Adrenal gland (tissue), 12 donors: ENCODE measurements around the gene NAP1L4. TPM values are rescaled to one million over a fixed set of nuclear protein-coding genes. Genes with fewer than 3 reads are reported as not detected.

Experiments
- DNase-seq, 7 donors: peaks; one replicate each; pipeline ENCODE4 v3.0.0-alpha.2; 2019 to 2020
- H3K27ac ChIP-seq, 5 donors: fragments of 200-600 bp; sonication (generic) in 4 of 5; 1 replicate in 3 of 5; 2 replicates in 2 of 5; pipeline versions ENCODE4 v1.5.1 to v1.8.0; 2016 to 2020; ENCODE audit warnings: mild to moderate bottlenecking in 1 of 5
- H3K27me3 ChIP-seq: fragments of 200-600 bp; 2 replicates; pipeline ENCODE4 v1.8.0; 2021
- H3K36me3 ChIP-seq, 2 donors: fragments of 200-600 bp; replicated peaks in 1 of 2; 1 replicate in 1 of 2; 2 replicates in 1 of 2; pipeline versions ENCODE4 v1.5.1 to v1.8.0; 2018 to 2022
- H3K4me1 ChIP-seq, 2 donors: fragments of 200-600 bp; replicated peaks in 1 of 2; 1 replicate in 1 of 2; 2 replicates in 1 of 2; pipeline versions ENCODE4 v1.5.1 to v1.8.0; 2018 to 2021
- H3K4me3 ChIP-seq, 4 donors: fragments of 200-600 bp; sonication (generic) in 3 of 4; one replicate each; pipeline ENCODE4 v1.5.1; 2016 to 2018
- H3K9me3 ChIP-seq, 3 donors: fragments of 200-600 bp; sonication (generic) in 1 of 3; replicated peaks in 1 of 3; 1 replicate in 2 of 3; 2 replicates in 1 of 3; pipeline versions ENCODE4 v1.5.1 to v1.8.0; 2016 to 2021
- POLR2A ChIP-seq, 2 donors: fragments of 450-650 bp; IDR thresholded peaks; one replicate each; pipeline ENCODE4 v1.6.1; 2017; ENCODE audit warnings: antibody characterized with exemption in 2 of 2, mild to moderate bottlenecking in 2 of 2, moderate library complexity in 1 of 2
- WGBS, 4 donors: extraction: QIAGEN DNeasy Blood & Tissue Kit in 2 of 4; methylation state at CpG; one replicate each; pipeline versions ENCODE4 v1.1.5 to v1.1.7; 2013 to 2017; 5-methylcytosine and 5-hydroxymethylcytosine counted together
- intact Hi-C, 2 donors: fragments of 100-400 bp; cut with DNase I; formaldehyde crosslinking; loops; one replicate each; pipeline versions ENCODE4 v1.14.1 to v1.15.0; 2022 to 2023
- polyA plus RNA-seq, 3 donors: library from polyadenylated mRNA; stranded (reverse); fragments of 200-250 nt in 2 of 3; fragments of 350-450 nt in 1 of 3; fragmentation: Illumina TruSeq in 1 of 3; extraction: RNeasy Lipid Tissue Mini Kit (QIAGEN cat#74804) in 1 of 3; gene quantifications; one replicate each; pipeline ENCODE4 v1.2.3, GENCODE V29; 2013 to 2014
- total RNA-seq, 9 donors: library from RNA; depleted of rRNA in 4 of 9; stranded (reverse); fragments of >200 nt in 4 of 9; fragments of 120-200 nt in 1 of 9; fragmentation: NEBNext Ultra II Directional in 1 of 9; extraction: Animal tissue kit (Norgen Biotek cat#: 25700) in 1 of 9; gene quantifications; one replicate each; pipeline versions ENCODE4 v1.1.0 to v1.2.4, GENCODE V29; 2013 to 2023
- TF ChIP-seq, protein P1 (sequence below), 6 experiments: fragments of 450-650 bp in 4 of 6; fragments of 200-600 bp in 2 of 6; sonication (generic) in 1 of 6; IDR thresholded peaks; 1 replicate in 5 of 6; 2 replicates in 1 of 6; pipeline versions ENCODE4 v1.5.1 to v1.8.0; 2016 to 2021; ENCODE audit warnings: antibody characterized with exemption in 6 of 6, mild to moderate bottlenecking in 2 of 6, moderate library complexity in 1 of 6
- donor health status: healthy with polysubstance abuse.
- donor health status: Bipolar disorder and iron deficiency.
- donor health status: DM: yes; HTN: yes; CAD: no.
- donor health status: DM: no; HTN: no; CAD: no.
- donor health status: DM: no; HTN: no; CAD: no.
- donor health status: DM: yes; HTN: yes; CAD: no.

Gene NAP1L4
- total and polyA plus RNA-seq, 12 donors: 39.7 to 128 (median 79.9) TPM

DNA sequence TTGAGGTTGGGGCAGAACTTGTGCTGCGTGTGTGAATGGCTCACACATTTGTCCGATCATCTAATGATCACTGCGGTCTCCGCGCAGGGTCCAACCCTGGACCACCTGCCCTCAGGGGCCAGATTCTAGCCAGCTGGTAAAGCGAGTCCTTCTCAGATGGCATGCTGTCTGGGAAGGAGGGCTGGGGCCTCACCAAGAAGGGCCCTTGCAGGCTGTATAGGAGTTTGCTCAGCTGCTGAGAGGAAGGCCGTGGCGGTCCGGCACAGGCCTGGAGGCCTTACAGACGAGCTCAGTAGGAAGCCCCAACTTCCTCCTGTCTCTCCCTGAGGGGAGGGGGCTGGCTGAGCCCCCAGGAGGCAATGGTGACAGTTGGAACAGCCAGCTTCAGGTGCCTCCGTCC, 76.7 kb downstream of the NAP1L4 start:
- 84 to 91% (median 88%) methylated on average over 6 to 11 of the region's 11 CpGs for WGBS, 4 donors
- no peak for DNase-seq
- no peak overlapping the region for H3K4me3 ChIP-seq
- H3K27ac ChIP-seq: no peak overlapping the region
- H3K27me3 ChIP-seq: no peaks in the 10 kb centered on the region
- no peak for TF ChIP-seq POLR2A (IDR thresholded peaks at IDR 0.05)
- TF ChIP-seq, protein P1, sequence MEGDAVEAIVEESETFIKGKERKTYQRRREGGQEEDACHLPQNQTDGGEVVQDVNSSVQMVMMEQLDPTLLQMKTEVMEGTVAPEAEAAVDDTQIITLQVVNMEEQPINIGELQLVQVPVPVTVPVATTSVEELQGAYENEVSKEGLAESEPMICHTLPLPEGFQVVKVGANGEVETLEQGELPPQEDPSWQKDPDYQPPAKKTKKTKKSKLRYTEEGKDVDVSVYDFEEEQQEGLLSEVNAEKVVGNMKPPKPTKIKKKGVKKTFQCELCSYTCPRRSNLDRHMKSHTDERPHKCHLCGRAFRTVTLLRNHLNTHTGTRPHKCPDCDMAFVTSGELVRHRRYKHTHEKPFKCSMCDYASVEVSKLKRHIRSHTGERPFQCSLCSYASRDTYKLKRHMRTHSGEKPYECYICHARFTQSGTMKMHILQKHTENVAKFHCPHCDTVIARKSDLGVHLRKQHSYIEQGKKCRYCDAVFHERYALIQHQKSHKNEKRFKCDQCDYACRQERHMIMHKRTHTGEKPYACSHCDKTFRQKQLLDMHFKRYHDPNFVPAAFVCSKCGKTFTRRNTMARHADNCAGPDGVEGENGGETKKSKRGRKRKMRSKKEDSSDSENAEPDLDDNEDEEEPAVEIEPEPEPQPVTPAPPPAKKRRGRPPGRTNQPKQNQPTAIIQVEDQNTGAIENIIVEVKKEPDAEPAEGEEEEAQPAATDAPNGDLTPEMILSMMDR (IDR thresholded peaks at IDR 0.05): no peak
- intact Hi-C loops: no loop called here
- H3K36me3 ChIP-seq: no peaks in the 10 kb centered on the region
- H3K4me1 ChIP-seq: no peaks in the 10 kb centered on the region
- no peaks in the 10 kb centered on the region for H3K9me3 ChIP-seq

DNA sequence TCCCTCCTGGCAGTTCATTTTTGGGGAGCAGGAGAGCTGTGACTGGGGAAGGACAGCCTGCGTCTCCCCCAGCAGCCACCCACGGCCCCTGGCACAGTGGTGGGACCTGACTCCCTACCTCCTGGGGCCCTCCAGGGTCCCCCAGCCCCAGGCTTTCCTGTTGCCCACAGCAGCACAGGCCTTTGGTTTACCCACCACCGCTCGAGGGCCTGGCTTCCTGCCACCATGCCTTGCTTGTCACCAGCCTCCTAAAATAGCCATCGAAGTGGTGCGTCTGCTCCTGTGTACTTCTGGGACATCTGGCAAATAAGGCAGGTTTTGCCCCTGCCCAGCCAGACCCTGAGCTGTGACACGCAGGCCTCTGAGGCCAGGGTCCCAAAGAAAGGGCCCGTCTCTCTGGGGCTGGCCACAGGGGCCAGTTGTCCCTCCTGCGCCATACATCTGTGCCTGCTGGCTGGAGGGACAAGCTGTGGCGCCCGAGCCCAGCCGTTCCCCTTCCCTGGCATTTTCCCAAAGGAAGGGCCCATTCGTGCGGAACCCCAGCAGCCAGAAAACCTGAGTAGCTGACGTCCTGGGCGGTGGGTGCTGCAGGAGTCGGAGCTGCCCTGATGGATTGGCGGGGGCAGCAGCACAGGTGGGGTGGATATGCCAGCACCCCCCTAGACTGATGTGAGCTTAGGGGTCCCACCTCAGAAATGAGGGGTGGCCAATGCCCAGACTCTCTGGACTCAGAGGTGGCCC, 77.5 kb downstream of the NAP1L4 start:
- 81 to 93% (median 85%) methylated on average over 7 to 18 of the region's 18 CpGs for WGBS, 4 donors
- no peak overlapping the region for H3K4me3 ChIP-seq
- no peaks in the 10 kb centered on the region for H3K27me3 ChIP-seq
- no peaks in the 10 kb centered on the region for H3K4me1 ChIP-seq
- no peaks in the 10 kb centered on the region for H3K36me3 ChIP-seq
- DNase-seq: no peak
- TF ChIP-seq, protein P1 (IDR thresholded peaks at IDR 0.05): no peak
- TF ChIP-seq POLR2A (IDR thresholded peaks at IDR 0.05): no peak
- H3K9me3 ChIP-seq: no peaks in the 10 kb centered on the region
- intact Hi-C loops: no loop called here
- no peak overlapping the region for H3K27ac ChIP-seq

DNA sequence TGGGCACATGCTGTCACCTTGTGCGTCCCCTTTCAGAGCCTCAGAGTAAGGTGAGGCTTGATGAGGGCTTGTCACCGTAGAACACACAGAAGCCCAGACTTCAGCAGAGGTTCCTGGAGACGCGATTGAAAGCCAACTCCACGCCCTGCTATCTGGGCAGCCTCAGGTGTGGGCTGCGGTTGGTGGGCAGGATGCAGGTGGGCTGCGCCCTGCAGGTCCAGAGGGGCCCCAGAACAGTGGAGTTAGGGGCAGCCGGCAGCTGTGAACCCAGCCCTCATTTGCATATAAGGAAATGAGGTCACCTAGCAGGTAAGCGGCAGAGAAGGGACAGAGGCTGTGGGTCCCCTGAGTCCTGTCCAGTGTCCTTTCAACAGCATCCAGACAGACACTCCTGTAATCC, 78.4 kb downstream of the NAP1L4 start:
- TF ChIP-seq, protein P1 (IDR thresholded peaks at IDR 0.05): no peak
- no peak for TF ChIP-seq POLR2A (IDR thresholded peaks at IDR 0.05)
- WGBS, 4 donors: 78 to 87% (median 81%) methylated on average over 4 to 9 of the region's 9 CpGs
- intact Hi-C loops: no loop called here
- Histone ChIP-seq H3K4me1 (no peaks in the 10 kb centered on the region), H3K9me3 (no peaks in the 10 kb centered on the region), H3K27me3 (peaks cover 4% of the 10 kb centered on the region), H3K27ac (no peak overlapping the region), H3K36me3 (no peaks in the 10 kb centered on the region), H3K4me3 (no peak overlapping the region)
- DNase-seq: no peak

DNA sequence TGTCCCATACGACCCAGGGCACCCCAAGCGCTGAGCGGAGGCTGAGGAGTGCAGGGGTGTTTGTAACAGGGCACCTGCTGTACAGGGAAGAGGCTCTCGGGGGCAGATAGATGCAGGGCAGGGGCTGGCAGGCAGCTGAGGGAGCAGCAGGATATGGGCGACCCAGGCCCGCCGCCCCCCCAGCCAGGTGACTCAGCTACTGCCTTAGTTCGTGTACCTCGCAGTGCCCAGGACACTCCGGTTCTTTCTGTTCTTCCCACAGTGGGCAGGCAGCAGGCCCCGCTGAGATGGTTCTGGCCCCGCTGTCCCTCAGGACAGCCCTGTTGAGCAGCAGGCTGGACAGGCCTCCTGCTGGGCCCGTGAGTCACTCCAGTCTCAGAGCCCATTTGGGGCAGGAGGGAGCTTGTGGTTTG, 79.1 kb downstream of the NAP1L4 start:
- H3K36me3 ChIP-seq: no peaks in the 10 kb centered on the region
- H3K27ac ChIP-seq: no peak overlapping the region
- intact Hi-C loops: no loop called here
- peaks cover 10% of the 10 kb centered on the region for H3K27me3 ChIP-seq
- TF ChIP-seq, protein P1 (IDR thresholded peaks at IDR 0.05): no peak
- no peak for TF ChIP-seq POLR2A (IDR thresholded peaks at IDR 0.05)
- no peak overlapping the region for H3K4me3 ChIP-seq
- no peak for DNase-seq
- no peaks in the 10 kb centered on the region for H3K4me1 ChIP-seq
- no peaks in the 10 kb centered on the region for H3K9me3 ChIP-seq
- 81 to 93% (median 84%) methylated on average over 7 to 13 of the region's 13 CpGs for WGBS, 4 donors
